A549 (cell line): ENCODE measurements around the gene CHAF1B. TPM values are rescaled to one million over a fixed set of nuclear protein-coding genes. Genes with fewer than 3 reads are reported as not detected.

Source experiments
- ATAC-seq, 2 experiments: fragments of 200-7000 bp in 1 of 2; fragments of >200 bp in 1 of 2; cut with Nextera tagmentation in 1 of 2; cut with Tn5 transposase in 1 of 2; 3 replicates each; pipeline versions ENCODE4 v1.8.0 to v1.9.1; 2018 to 2020; ENCODE audit warnings: mild to moderate bottlenecking in 1 of 2, moderate library complexity in 1 of 2
- CTCF ChIA-PET: fragments of 300-600 bp; sonication (Branson Sonifier 250); formaldehyde crosslinking; extraction: SDS; loops from one replicate; lab custom pipeline; 2021; ENCODE audit warnings: antibody characterized with exemption, inconsistent platforms; lab: Yijun Ruan, JAX
- POLR2A ChIA-PET: fragments of 350-600 bp; formaldehyde crosslinking; extraction: SDS; loops from one replicate; lab custom pipeline; 2021; ENCODE audit warnings: antibody characterized with exemption, inconsistent platforms; lab: Yijun Ruan, JAX
- DNase-seq, 2 experiments: peaks; one replicate each; pipeline versions ENCODE4 v3.0.0 to v3.0.0-alpha.2; 2011 to 2016; ENCODE audit warnings: low read depth in 1 of 2, low spot score in 1 of 2
- FAIRE-seq: peaks from 2 replicates; lab custom pipeline; 2011; peaks lifted over from hg19 to GRCh38; lab: Jason Lieb, UNC
- H3K27ac ChIP-seq, 2 experiments: fragments of >200 bp; sonication (Bioruptor Twin); formaldehyde crosslinking; 3 replicates each; pipeline ENCODE4 v1.5.1; 2016 to 2017
- H3K4me1 ChIP-seq: fragments of >200 bp; sonication (Bioruptor Twin); formaldehyde crosslinking; 3 replicates; pipeline ENCODE4 v1.6.1; 2016
- H3K4me2 ChIP-seq: fragments of >200 bp; sonication (Bioruptor Twin); formaldehyde crosslinking; 3 replicates; pipeline ENCODE4 v1.6.1; 2016
- H3K4me3 ChIP-seq: fragments of >200 bp; sonication (Bioruptor Twin); formaldehyde crosslinking; 3 replicates; pipeline ENCODE4 v1.5.1; 2016
- H3K9me3 ChIP-seq: fragments of >200 bp; sonication (Bioruptor Twin); formaldehyde crosslinking; 3 replicates; pipeline ENCODE4 v1.6.1; 2016
- CBX8 ChIP-seq: fragments of 200-600 bp; sonication (generic); IDR thresholded peaks from 2 replicates; pipeline ENCODE4 v1.6.1; 2016
- CEBPB ChIP-seq, 2 experiments: fragments of >200 bp in 1 of 2; sonication (Bioruptor Twin) in 1 of 2; formaldehyde crosslinking in 1 of 2; IDR thresholded peaks; 2 replicates each; pipeline ENCODE4 v1.6.1; 2012 to 2016
- EHMT2 ChIP-seq: fragments of 200-600 bp; sonication (generic); IDR thresholded peaks from 2 replicates; pipeline ENCODE4 v1.6.1; 2016; ENCODE audit warnings: antibody characterized with exemption, low read depth, mild to moderate bottlenecking, moderate library complexity
- EP300 ChIP-seq, 2 experiments: fragments of >200 bp; sonication (Bioruptor Twin); formaldehyde crosslinking; IDR thresholded peaks; 2 replicates in 1 of 2; 3 replicates in 1 of 2; pipeline ENCODE4 v1.6.1; 2016 to 2017
- FOXS1 ChIP-seq: fragments of 250-450 bp; sonication (Bioruptor Pico); IDR thresholded peaks from 2 replicates; pipeline ENCODE4 v1.5.0; 2020; ENCODE audit warnings: mild to moderate bottlenecking, moderate library complexity
- GATA3 ChIP-seq: IDR thresholded peaks from 2 replicates; pipeline ENCODE4 v1.6.1; 2012; ENCODE audit warnings: borderline replicate concordance
- HOXB13 ChIP-seq: fragments of 250-450 bp; sonication (Bioruptor Pico); IDR thresholded peaks from 2 replicates; pipeline ENCODE4 v1.5.0; 2020; ENCODE audit warnings: low read depth, mild to moderate bottlenecking, moderate library complexity
- JUN ChIP-seq, 2 experiments: fragments of >200 bp; sonication (Bioruptor Twin); formaldehyde crosslinking; IDR thresholded peaks; 2 replicates in 1 of 2; 3 replicates in 1 of 2; pipeline ENCODE4 v1.6.1; 2016 to 2017
- MAFK ChIP-seq: fragments of 450-650 bp; IDR thresholded peaks from 2 replicates; pipeline ENCODE4 v1.6.1; 2014; ENCODE audit not compliant: partially characterized antibody
- MAX ChIP-seq: IDR thresholded peaks from 2 replicates; pipeline ENCODE4 v1.6.1; 2012
- NPAS2 ChIP-seq: fragments of 250-450 bp; sonication (Bioruptor Pico); IDR thresholded peaks from 2 replicates; pipeline ENCODE4 v1.8.0; 2022; ENCODE audit warnings: mild to moderate bottlenecking, moderate library complexity, borderline replicate concordance
- PBX3 ChIP-seq: IDR thresholded peaks from 2 replicates; pipeline ENCODE4 v1.6.1; 2012
- PHF8 ChIP-seq: fragments of 200-600 bp; sonication (generic); IDR thresholded peaks from 2 replicates; pipeline ENCODE4 v1.6.1; 2016; ENCODE audit warnings: low read depth, mild to moderate bottlenecking, antibody characterized with exemption, moderate library complexity, borderline replicate concordance
- POLR2A ChIP-seq: IDR thresholded peaks from 2 replicates; pipeline ENCODE4 v1.6.1; 2012; ENCODE audit warnings: mild to moderate bottlenecking, low read length
- RARB ChIP-seq: fragments of 250-450 bp; sonication (Bioruptor Pico); IDR thresholded peaks from 2 replicates; pipeline ENCODE4 v1.8.0; 2021; ENCODE audit warnings: mild to moderate bottlenecking, moderate library complexity
- REST ChIP-seq: fragments of 200-600 bp; sonication (generic); IDR thresholded peaks from 2 replicates; pipeline ENCODE4 v1.6.1; 2016; ENCODE audit warnings: antibody characterized with exemption, mild to moderate bottlenecking, moderate library complexity
- RFX5 ChIP-seq: fragments of 450-650 bp; IDR thresholded peaks from 2 replicates; pipeline ENCODE4 v1.7.1; 2014; ENCODE audit warnings: antibody characterized with exemption, mild to moderate bottlenecking, moderate library complexity
- RNF2 ChIP-seq: fragments of 200-600 bp; sonication (generic); IDR thresholded peaks from 2 replicates; pipeline ENCODE4 v1.6.1; 2016; ENCODE audit warnings: low read depth, mild to moderate bottlenecking, antibody characterized with exemption, moderate library complexity, borderline replicate concordance
- TFCP2L1 ChIP-seq: fragments of 250-450 bp; sonication (Bioruptor Pico); IDR thresholded peaks from 2 replicates; pipeline ENCODE4 v1.5.0; 2021; ENCODE audit warnings: mild to moderate bottlenecking
- USF2 ChIP-seq: fragments of 450-650 bp; IDR thresholded peaks from 2 replicates; pipeline ENCODE4 v1.6.1; 2014; ENCODE audit warnings: antibody characterized with exemption
- ZC3H11A ChIP-seq: fragments of 450-650 bp; IDR thresholded peaks from 2 replicates; pipeline ENCODE4 v1.6.1; 2014; ENCODE audit warnings: antibody characterized with exemption, mild to moderate bottlenecking
- ZNF302 ChIP-seq: fragments of 250-450 bp; sonication (Bioruptor Pico); IDR thresholded peaks from 2 replicates; pipeline ENCODE4 v1.9.0; 2021; ENCODE audit warnings: inconsistent platforms, mild to moderate bottlenecking, moderate library complexity
- WGBS: methylation state at CpG from one replicate; pipeline ENCODE4 v1.1.6; 2017; ENCODE audit errors: missing lambda C conversion rate; 5-methylcytosine and 5-hydroxymethylcytosine counted together
- polyA plus RNA-seq, 4 experiments: library from polyadenylated mRNA; depleted of rRNA in 3 of 4; stranded (reverse); fragments of >200 nt; fragmentation: RNase III in 1 of 4; extraction: RNeasy Plus Mini Kit Qiagen cat#74134 plus additional on column Dnase treatment in 1 of 4; gene quantifications; 2 replicates in 3 of 4; 3 replicates in 1 of 4; pipeline ENCODE4 v1.2.3, GENCODE V29; 2011 to 2017

The CHAF1B gene
- polyA plus RNA-seq, 2 of the 4 experiments (the other 2 are of a cell fraction), result 13.3 to 16.9 TPM

GRCh38 chr21:36431252-36431651, 46.1 kb downstream of the CHAF1B start:
- Histone ChIP-seq H3K4me2 (peak overlapping the region; percentile 95), H3K4me3 (peak overlapping the region; percentile 50), H3K9me3 (no peaks in the 10 kb centered on the region), H3K27ac (peak overlapping the region; percentile 93 to 95), H3K4me1 (peaks cover 53% of the 10 kb centered on the region)
- ChIA-PET CTCF (interaction anchor here (4.0 kb wide), 1 partner anchor 9 kb away, joined by 18 read pairs; no protein-coding TSS in a partner anchor), POLR2A (interaction anchor here (3.8 kb wide), 1 partner anchor 47 kb away, joined by 64 read pairs; the partner anchor contains the start of gene CLDN14)
- WGBS, result 97% methylated on average over 4 of the region's 4 CpGs
- TF ChIP-seq CBX8 (no peak), NPAS2 (no peak), RNF2 (no peak), MAX (no peak), HOXB13 (CRISPR knock-in tag) (no peak), USF2 (no peak), PHF8 (no peak), EHMT2 (no peak), ZNF302 (CRISPR knock-in tag) (no peak), REST (no peak), PBX3 (no peak), RFX5 (no peak), MAFK (no peak), CEBPB (IDR thresholded peaks at IDR 0.05) (no peak), GATA3 (no peak), RARB (CRISPR knock-in tag) (no peak), TFCP2L1 (CRISPR knock-in tag) (no peak), FOXS1 (CRISPR knock-in tag) (no peak), POLR2A (no peak), EP300 (IDR thresholded peaks at IDR 0.05) (no peak)
- no peak for FAIRE-seq
- DNase-seq, result no peak
- ATAC-seq, result no peak

- POLR2A ChIA-PET, result interaction anchor here (1.9 kb wide), 1 partner anchor 45 kb away, joined by 5 read pairs; no protein-coding TSS in a partner anchor
- TF ChIP-seq PHF8 (no peak), REST (no peak), MAX (no peak), FOXS1 (CRISPR knock-in tag) (no peak), ZC3H11A (no peak), JUN (IDR thresholded peaks at IDR 0.05) (no peak)
- TF ChIP-seq, all 56 proteins: peak for 0
- no peak for DNase-seq
These were observed 48.0 kb downstream of the CHAF1B start for GRCh38 chr21:36433059-36433709.

More at GRCh38 chr21:36433059-36433709, 48.0 kb downstream of the CHAF1B start:
- CTCF ChIA-PET, result interaction anchor here (0.6 to 4.0 kb wide), 2 partner anchors 11 to 295 kb away, joined by 3 to 18 read pairs; no protein-coding TSS in a partner anchor
- H3K4me3 ChIP-seq, result no peak overlapping the region
- H3K4me1 ChIP-seq, result peaks cover 66% of the 10 kb centered on the region
- H3K27ac ChIP-seq, result peak overlapping the region; percentile 41 to 93; a peak in 5 of 6 replicates
- H3K4me2 ChIP-seq, result peak overlapping the region; percentile 19
- 49% methylated on average over 6 of the region's 7 CpGs for WGBS
- ATAC-seq (no peak), FAIRE-seq (no peak)
- H3K9me3 ChIP-seq, result no peaks in the 10 kb centered on the region
